Measurements from ENCODE around the gene TMEM31. TPM values are rescaled to one million over a fixed set of nuclear protein-coding genes. Genes with fewer than 3 reads are reported as not detected.

The TMEM31 gene
- total RNA-seq, 2 experiments from 2014 or later, result not detected

- intact Hi-C loops (cut with DNase I, micrococcal nuclease), result loop anchor here in 1 of 2 experiments (10.0 kb wide), 1 partner anchor 1745 kb away; no protein-coding TSS in a partner anchor
Observed at GRCh38 chrX:103669745-103670144, 41.0 kb upstream of the TMEM31 start.

DNA sequence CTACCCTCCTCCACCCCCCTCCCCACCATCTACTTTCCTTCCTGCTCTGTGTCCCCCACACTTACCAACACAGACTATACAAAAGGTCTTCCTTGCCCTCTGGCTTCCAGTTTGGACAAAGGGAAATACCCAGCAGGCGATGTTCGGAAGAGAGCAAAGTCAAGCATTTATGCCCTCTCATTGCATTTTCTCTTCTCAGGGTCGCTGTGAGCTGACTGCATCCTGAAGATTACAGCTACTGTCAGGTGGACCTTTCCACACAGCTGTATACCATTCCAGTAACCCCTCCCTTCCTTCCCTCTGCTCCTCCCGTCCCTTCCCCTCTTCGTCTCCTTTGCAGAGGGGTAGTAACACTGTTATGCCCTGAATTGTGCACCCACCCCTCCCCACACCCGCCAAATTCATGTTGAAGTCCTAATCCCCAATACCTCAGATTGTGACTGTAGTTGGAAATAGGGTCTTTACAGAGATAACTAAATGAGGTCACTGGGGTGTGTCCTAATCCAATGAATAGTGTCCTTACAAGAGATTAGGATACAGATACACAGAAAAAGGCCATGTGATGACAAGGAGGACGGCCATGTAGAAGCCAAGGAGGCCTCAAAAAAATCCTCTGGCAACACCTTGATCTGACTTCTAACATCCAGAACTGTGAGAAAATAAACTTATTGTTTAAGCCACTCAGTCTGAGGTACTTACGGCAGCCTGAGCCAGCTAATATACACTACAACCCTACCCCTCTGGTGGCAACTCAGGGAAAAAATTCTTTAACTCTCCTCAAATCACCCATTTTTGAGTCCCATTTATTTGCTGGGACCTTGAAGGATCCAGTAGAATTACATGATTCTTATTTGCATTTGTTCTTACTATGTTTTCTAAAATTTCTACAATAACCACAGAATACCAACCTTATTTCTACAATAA is 35.9 kb upstream of the TMEM31 start:
- POLR2A ChIA-PET, result no interaction called here

More at GRCh38 chrX:103669745-103670144, 41.0 kb upstream of the TMEM31 start:
- H3K27ac Mint-ChIP-seq, result no peak overlapping the region
- H3K36me3 Mint-ChIP-seq (ENCODE audit: low read depth), result no peaks in the 10 kb centered on the region
- Histone ChIP-seq H3K9me3 (ENCODE audit: control insufficient read depth in 1 of 2, insufficient read depth in 1 of 2, low read length in 2 of 2) (no peaks in the 10 kb centered on the region), H3K27me3 (ENCODE audit: control insufficient read depth in 1 of 2, insufficient read depth in 2 of 2, low read length in 2 of 2) (no peaks in the 10 kb centered on the region), H3K4me1 (ENCODE audit: insufficient read depth, low read length) (no peaks in the 10 kb centered on the region), H3K4me3 (ENCODE audit: low read length) (no peak overlapping the region), H3K36me3 (ENCODE audit: insufficient read depth, low read length) (peaks cover 1% of the 10 kb centered on the region), H3K27ac (ENCODE audit: low read depth in 1 of 2, low read length in 2 of 2) (no peak overlapping the region)
- ChIA-PET POLR2A (no interaction called here), CTCF (no interaction called here)
- H3K9me3 Mint-ChIP-seq, result no peaks in the 10 kb centered on the region
- H3K27me3 Mint-ChIP-seq, result no peaks in the 10 kb centered on the region
- DNase-seq (no peak), ATAC-seq (ENCODE audit: poor library complexity) (no peak)
- no peak for TF ChIP-seq CTCF (IDR thresholded peaks at IDR 0.05)
- H3K4me3 Mint-ChIP-seq, result no peak overlapping the region
- H3K4me1 Mint-ChIP-seq (ENCODE audit: low read depth), result no peaks in the 10 kb centered on the region

More for the DNA sequence above, 35.9 kb upstream of the TMEM31 start:
- CTCF ChIA-PET, result no interaction called here
- H3K27me3 Mint-ChIP-seq, result no peaks in the 10 kb centered on the region
- no peak for TF ChIP-seq CTCF (IDR thresholded peaks at IDR 0.05)
- Histone ChIP-seq H3K4me3 (ENCODE audit: low read length) (no peak overlapping the region), H3K4me1 (ENCODE audit: insufficient read depth, low read length) (no peaks in the 10 kb centered on the region), H3K27me3 (ENCODE audit: control insufficient read depth in 1 of 2, insufficient read depth in 2 of 2, low read length in 2 of 2) (no peaks in the 10 kb centered on the region), H3K9me3 (ENCODE audit: control insufficient read depth in 1 of 2, insufficient read depth in 1 of 2, low read length in 2 of 2) (no peaks in the 10 kb centered on the region), H3K27ac (ENCODE audit: low read depth in 1 of 2, low read length in 2 of 2) (no peak overlapping the region), H3K36me3 (ENCODE audit: insufficient read depth, low read length) (peaks cover 43% of the 10 kb centered on the region)
- intact Hi-C loops (cut with DNase I, micrococcal nuclease), result loop anchor here in 1 of 2 experiments (10.0 kb wide), 1 partner anchor 1750 kb away; no protein-coding TSS in a partner anchor
- H3K36me3 Mint-ChIP-seq (ENCODE audit: low read depth), result peaks cover 44% of the 10 kb centered on the region
- H3K9me3 Mint-ChIP-seq, result no peaks in the 10 kb centered on the region
- ATAC-seq (ENCODE audit: poor library complexity), result no peak
- peaks cover 5% of the 10 kb centered on the region for H3K4me1 Mint-ChIP-seq (ENCODE audit: low read depth)
- no peak overlapping the region for H3K4me3 Mint-ChIP-seq
- no peak overlapping the region for H3K27ac Mint-ChIP-seq
- no peak for DNase-seq
